DMS153 treated with DMSO at 0.1 percent for 48 hours (cell line): Measurements from ENCODE around the gene GSTM4.
"Not testable (repeated sequence)": the region's sequence is repeated elsewhere in the genome, so short reads cannot be mapped to it uniquely, and the experiment has no call there.

ENCODE experiments used
- DNase-seq: peaks from one replicate; lab custom pipeline; 2025; ENCODE audit not compliant: unreplicated experiment; lab: John Stamatoyannopoulos, UW

GSTM4 gene

GRCh38 chr1:109697861-109698260 lies 42.0 kb downstream of the GSTM4 start:
- not testable (repeated sequence) for DNase-seq

- not testable (repeated sequence) for DNase-seq
Measured at GRCh38 chr1:109702940-109703339, 47.0 kb downstream of the GSTM4 start.

- no peak for DNase-seq
Measured at GRCh38 chr1:109704173-109704572, 48.3 kb downstream of the GSTM4 start.

- no peak for DNase-seq
Measured at GRCh38 chr1:109705411-109705810, 49.5 kb downstream of the GSTM4 start.

- DNase-seq, result not testable (repeated sequence)
Measured at GRCh38 chr1:109708949-109709348, 53.0 kb downstream of the GSTM4 start.

- not testable (repeated sequence) for DNase-seq
Measured at GRCh38 chr1:109709822-109710221, 53.9 kb downstream of the GSTM4 start.
